ENCODE data around the gene MS4A14.
A peak's percentile ranks its signal among the peaks of the same experiment; 100 is the strongest.
"Not testable (repeated sequence)": the region's sequence is repeated elsewhere in the genome, so short reads cannot be mapped to it uniquely, and the experiment has no call there.

The MS4A14 gene, protein sequence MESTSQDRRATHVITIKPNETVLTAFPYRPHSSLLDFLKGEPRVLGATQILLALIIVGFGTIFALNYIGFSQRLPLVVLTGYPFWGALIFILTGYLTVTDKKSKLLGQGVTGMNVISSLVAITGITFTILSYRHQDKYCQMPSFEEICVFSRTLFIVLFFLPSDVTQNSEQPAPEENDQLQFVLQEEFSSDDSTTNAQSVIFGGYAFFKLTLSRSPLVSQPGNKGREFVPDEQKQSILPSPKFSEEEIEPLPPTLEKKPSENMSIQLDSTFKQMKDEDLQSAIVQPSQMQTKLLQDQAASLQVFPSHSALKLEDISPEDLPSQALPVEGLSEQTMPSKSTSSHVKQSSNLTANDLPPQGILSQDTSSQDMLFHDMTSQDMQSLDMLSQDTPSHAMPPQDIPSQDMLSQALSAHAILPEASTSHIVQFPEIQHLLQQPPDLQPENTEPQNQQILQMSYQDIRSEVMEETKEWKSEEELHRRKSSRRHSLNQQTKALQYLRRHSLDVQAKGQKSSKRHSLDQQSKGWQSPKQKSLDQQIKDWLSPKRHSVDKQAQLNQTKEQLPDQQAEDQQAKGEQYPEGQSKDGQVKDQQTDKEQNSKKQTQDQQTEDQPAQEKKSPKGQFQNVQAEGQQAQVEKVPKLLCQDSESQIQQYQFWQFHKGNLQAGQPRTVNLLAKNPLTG

DNA sequence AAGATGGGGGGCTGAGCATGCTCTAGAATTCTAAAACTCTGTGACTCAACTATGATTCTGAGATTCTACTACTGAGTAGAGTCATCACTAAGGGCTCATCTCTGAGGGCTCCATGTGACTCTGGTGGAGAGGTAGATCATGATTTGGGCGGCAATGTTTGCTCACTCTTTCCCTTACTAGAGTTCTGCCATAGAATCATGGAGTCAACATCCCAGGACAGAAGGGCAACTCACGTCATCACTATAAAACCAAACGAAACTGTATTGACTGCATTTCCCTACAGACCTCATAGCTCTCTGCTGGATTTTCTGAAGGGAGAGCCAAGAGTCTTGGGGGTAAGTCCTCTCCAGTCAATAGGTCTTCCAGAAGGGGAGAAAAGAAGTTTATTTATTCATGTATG is at the start of gene MS4A14:
TSS of gene MS4A14 (plus strand) at position 78 of the 400 bp plus-strand sequence. CDS start at position 198, 120 bp downstream.
- no peak for DNase-seq

DNA sequence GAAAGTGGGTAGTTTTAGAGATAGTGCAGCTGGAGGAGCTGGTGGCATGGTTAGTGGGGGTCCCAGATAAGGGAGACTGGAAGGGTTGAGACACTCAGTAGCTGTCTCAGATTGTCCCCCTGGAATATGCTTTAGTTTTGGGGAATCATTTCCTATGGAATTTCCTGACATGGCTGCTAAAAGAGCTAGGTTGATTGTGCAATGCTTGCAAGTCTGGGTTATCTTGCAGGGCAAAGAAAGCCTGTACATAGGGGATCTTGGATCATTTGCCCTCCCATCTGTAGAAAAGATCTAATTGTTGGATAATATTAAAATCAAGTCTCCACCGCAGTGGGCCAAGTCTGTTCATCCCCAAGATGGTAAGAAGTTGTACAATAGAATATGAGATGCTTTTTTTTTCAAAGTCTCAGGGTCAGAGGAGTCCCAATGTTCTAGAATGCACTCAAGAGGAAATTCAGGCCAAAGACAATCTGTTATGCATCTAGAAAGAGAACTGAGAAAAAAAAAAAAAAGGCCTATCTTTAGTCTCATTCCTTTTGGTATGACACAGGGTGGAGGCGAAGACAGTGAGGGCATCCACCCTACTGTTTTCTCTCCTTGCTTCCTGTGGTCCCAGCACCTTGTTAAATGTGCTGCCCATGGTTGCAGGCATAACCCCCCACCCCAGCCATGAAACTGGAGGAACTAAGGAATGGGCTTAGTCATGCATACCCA is 49.0 kb upstream of the MS4A14 start:
- no peak for DNase-seq

DNA sequence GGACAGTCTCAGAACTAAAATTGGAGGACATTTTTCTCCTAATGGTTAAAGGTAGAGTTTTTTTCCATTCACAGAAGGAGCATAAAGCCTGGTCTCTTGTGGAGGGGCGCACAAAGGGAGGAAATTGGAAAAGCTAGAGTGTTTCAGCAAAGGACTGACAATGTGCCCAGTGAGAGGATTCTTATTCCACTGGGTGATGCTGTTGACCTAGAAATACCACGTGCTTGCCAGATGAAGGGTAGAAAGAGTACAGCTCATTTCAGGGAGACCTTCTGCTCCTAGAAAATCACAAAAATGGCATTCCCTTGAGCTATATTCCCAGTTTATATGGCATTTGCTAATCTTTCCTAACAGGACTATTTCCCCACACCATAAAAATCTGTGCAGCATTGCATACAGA is 48.1 kb upstream of the MS4A14 start:
- DNase-seq, result no peak

DNA sequence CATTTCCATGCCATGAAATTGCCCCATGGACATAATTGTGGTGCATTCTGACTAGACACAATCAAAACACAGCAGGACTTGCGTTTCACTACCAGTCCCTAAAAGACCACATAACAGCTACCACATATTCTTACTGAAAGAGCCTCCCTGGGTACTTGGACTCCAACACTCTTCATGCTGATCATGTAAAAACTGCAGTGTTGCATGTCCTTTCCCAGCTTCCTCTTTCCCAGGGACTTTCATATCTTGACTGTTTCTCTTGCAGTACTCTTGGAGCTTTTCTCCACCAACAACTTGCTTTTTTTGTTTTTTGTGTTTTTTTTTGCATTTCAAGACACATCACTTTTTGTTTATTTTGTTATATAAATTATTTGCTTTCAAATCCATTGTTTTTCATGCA is 46.3 kb upstream of the MS4A14 start:
- no peak for DNase-seq

DNA sequence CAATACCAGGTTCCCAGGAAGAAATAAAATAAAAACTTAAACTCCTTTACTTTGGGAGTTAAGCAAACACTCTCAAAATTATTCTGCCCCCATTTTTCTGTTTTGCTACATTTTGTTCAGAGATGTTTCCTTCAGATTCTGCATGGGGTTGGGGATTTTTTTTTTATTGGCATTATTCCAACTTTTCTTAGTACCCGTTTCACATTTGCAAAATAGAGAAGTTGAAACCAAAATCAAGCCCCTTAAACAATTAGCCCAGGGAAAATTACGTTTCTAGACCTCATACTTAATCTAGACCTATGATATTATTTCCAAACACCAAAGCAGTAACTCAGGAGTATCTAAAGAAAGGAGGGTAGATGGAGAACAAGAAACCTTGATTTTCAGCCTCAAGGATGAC is 38.5 kb upstream of the MS4A14 start:
- DNase-seq, result no peak

DNA sequence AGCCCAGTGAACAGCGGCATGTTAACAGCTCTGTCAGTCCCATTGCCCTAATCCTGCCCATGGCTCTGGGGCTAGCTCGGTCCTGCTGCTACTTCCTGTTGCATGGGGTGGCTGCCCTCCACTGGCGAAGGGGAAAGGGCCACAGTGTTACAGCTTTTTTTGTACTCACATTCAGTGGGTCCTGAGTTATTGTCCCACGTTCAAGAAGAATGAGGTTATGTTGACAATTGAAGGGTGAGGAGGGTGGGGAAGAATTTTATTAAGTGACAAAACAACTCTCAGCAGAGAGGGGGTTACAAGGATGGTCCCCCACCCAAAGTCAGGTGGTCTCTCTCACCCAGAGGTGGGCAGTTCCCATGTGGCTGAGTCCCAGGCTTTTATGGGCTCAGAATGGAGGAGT is 35.6 kb upstream of the MS4A14 start:
- no peak for DNase-seq

DNA sequence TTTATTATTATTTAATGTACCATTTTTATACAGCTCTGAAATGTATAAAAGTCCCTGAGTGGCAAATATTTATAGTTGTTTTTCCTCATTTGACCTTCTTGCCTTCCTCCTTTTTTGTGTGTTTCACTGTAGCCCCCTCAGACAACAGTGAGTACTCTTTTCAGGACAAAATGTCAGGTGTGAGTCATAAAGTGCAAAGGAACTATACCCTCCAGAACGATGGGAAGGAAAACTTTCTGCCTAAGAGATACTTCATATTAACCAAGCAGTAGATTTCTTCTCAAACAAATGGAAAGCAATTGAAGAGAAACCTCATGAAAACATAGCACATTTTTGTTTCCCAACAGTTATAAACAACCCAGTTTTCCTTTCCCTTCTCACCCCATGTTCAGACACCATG is 34.0 kb upstream of the MS4A14 start:
- no peak for DNase-seq

DNA sequence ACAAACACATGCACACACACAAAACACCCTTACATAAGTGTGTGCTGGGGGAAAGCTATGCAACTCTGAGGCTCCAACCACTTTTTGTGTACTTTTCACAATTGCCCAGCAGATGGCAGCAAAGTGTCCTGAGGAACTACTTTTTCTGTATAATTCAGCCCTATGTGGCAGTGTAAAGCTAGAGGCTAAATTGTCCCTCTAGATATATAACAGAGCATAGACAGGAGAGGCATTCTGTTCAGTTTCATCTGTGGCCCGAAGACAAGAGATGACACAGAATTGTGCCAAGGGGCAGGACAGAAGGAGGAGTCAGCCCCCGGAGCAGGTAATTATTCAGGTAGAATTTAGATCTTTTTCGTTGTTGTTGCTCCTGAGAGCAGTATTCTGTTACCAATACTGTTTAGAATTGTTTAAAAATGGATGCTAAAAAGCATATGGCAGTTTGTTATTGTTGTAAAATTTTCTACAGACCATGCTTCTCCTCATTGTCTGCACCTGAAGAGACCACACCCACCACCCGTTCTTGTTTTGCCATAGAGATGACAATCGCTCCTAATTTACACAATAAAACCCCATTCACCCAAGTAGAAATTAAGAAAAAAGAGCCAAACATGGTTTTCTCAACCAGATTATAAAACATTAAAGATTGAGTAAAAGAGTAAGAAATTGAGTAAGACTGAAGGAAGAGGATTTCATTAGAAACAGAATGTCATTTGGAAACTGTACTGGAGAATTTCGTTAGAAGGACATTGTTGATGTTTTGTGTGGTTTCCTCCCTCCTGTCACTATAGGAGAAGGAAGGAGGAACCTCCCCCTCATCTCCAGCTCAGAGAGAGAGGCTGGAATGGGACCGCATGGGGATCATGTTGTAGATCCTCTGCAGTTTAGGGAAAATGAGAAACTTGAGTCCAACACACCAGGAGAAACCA is 32.5 kb upstream of the MS4A14 start:
- peak; percentile 48 for DNase-seq

DNA sequence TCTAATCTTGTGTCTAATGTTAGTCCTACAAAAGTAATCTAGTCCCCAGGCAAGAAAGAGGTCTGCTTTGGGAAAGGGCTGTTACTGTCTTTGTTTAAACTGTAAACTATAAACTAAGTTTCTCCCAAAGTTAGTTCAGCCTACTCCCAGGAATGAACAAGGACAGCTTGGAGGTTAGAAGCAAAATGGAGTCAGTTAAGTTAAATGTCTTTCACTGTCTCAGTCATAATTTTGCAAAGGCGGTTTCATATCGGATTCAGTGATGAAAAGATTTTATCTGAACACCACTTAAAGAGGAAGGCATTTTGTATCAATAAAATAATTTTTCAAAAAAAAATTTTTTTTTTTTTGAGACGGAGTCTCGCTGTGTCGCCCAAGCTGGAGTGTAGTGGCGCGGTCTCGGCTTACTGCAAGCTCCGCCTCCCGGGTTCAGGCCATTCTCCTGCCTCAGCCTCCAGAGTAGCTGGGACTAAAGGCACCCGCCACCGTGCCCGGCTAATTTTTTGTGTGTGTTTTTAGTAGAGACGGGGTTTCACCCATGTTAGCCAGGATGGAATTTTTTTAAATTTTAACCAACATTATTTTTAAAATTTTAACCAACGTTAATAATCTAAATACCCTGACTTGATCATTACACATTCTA is 29.9 kb upstream of the MS4A14 start:
- not testable (repeated sequence) for DNase-seq

DNA sequence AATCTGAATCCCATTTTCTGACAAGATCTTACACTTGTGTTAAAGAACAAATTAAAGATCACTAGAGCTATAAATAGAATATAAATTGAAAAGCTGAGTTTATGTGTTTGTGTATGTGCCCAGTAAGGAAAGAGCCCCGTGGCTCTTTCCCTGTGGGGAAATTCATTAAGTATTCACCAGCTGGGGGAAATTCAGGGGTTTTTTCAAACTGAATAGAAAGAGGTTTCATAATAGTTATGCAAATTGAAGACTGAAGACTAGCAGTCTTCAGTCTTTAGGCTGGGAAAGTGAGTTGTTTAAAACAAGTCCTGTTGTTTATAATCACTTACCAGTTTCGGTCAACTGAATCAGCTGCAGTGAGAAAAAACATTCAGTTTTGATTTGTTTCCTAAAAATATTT is 29.2 kb upstream of the MS4A14 start:
- DNase-seq, result no peak

DNA sequence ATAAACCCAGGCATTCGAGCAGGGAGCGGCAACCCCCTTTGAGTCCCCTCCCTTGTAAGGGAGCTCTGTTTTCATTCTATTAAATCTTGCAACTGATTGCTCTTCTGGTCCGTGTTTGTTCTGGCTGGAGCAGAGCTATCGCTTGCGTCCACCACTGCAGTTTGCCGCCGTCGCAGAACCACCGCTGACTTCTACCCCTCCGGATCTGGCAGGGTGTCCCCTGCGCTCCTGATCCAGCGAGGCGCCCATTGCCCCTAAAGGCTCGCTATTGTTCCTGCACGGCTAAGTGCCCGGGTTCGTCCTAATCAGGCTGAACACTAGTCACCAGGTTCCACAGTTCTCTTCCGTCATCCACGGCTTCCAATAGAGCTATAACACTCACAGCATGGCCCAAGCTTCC is 28.4 kb upstream of the MS4A14 start:
- no peak for DNase-seq

DNA sequence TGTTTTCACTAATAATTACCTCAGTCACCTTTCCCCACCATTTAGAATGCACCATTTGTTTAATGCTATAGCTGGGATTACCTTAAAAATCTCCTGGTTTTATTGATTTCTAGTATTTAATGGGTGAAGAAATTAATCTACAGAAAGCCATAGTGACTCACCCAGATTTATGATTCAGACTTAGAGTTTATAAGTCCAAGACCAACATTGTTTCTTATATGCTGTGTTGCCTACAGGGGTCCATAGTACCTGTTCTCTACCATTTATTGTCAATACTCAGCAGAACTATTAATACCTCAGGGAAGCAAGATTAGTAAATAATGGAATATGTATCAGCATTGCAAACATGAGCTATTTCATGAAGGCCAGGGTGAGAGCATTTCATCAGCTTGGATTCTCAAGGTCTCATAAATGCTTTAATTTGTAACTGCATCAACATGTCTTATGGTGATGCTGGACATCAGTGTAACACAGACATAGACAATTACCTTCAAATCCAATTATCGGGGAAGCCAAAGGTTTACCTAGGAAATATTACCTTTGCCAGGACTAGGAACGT is 25.9 kb upstream of the MS4A14 start:
- DNase-seq, result no peak

DNA sequence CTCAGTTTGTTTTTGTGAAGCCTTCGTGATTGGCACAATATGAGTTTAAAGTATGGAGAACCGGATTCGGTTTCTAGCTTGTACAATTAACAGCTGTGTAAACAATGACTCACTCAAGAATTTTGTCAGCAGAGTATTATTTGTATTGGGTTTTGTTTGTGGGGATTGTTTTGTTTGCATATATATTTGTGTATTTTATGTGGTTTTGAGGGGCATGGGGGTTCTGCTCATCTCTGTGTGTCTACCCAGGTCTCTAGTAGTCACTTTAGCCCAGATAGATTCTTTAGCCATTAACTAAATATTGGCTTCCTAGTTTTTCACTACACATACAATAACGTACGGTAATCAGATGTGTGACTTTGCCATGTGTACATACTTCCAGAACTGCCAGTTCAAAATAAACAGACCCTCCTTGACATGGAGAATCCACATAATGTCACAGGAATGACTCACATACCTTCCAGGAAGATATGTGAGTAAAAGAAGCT is 25.4 kb upstream of the MS4A14 start:
- no peak for DNase-seq

DNA sequence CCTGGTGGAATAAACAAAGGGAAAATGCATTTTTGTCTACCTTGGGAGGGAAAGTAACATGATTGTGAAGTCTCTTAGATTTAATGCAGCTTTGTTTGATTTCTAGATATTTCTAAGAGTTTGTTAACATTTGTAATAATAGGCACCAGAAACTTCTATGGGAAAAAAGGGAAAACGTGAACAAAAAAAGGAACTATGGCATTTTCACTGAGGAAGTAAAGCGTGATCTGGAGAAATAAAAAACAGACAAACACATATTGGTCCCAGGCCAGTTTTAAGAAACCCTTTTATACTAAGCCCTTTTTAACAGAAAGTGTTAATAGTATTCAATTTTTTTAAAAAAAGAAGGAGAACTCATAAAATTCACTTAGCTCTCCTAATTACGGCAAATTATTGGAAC is 24.9 kb upstream of the MS4A14 start:
- DNase-seq, result no peak

DNA sequence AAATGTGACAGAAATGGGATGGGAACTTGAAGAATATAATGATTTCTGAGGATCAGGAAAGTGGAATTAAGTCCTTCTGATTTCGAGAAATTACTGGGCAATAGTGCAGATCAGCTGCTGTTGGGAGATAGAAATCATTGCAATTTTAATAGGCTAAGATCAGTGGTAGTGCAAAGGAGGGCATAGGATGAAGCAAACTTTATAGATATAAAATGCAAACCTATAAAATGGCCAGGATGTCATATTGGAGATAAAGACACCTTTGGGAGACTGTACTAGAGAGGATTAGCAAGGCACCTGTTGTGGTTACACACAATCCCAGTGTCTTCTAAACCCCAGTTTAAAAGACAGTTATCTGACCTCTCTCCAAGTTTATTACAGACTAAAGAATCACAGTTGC is 24.4 kb upstream of the MS4A14 start:
- DNase-seq, result no peak

DNA sequence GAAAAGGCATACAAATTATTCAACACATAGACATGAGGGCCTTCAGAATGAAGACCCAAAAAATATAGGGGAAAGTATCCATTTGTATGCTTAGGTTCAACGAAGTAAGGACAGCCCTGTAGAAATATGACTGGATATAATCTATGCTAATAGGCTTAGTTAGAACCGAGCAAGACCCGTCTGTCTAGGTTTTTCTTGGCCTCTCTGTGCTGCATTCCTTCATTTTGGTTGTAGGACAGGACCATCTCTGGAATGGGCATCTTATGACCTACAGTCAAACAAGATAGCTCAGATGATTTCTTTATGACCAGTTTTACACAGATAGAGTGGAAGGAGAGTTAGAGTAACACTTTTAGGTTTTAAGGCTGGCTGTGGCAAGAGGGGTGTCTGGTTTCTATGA is 23.5 kb upstream of the MS4A14 start:
- DNase-seq, result no peak

DNA sequence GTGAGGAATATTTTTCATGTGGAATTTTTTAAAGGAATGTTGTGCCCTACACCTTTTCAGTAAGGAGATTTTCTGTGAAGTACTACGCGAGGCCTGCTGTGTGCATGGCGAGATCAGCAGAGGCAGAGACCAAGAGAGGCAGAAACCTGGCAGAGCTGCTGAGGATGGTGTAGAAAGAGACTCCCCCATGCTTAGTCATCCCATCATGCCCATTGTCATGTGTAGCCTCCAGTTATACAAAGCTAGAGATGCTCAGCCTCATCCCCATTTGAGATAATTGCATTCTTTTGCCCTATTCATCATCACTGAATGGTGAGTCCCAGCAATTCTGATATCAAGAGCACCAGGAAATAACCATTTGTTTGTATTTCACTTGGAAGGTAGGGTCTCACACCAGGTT is 20.9 kb upstream of the MS4A14 start:
- DNase-seq, result no peak

DNA sequence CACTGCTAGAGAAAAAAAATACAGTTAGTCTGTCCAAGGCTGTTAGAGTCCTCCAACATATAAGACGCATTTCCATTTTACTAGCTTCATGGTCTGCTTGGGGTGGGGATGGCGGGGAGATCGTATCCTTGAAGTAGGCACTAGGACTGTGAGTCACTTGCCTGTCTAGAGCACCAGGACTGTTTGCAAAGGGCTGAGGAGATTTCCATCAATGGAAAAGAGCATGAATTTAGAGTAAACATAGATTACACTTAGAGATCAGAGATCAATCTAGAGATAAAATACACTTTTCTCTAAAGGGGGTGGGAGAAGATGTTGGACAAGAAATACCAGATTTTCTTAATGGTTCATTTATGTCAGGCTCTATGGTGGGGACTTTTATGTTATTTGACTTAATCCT is 19.7 kb upstream of the MS4A14 start:
- DNase-seq, result no peak

DNA sequence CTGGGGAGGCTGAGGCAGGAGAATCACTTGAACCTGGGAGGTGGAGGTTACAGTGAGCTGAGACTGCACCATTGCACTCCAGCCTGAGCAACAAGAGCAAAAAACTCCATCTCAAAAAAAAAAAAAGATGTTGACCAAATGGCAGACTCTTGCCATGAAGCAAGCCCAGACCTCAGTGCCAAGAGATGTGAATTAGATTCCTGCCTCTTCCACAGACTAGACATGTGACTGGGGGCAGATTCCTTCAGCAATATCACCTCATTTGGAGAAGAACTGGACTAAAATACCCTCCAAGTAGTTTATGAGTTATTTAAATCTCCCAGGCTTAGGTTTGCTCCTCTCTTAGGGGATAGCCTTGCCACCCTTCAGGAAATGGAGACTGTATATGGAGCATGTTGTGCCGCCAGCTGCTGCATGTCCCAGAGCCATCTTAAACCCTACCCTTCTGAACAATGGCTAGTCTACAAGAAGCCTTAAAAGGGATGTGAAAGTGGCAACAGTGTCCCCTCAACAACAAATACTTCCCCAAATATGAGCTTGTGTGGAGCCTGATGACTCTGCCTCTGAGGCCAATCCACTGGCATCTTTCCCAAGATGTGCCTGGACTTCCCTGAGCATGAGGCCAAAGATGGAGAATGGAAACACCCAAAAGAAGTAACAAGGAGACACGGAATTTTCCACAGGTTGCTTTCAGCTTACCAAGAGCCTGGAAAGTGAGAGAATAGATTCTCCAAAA is 18.7 kb upstream of the MS4A14 start:
- DNase-seq, result no peak

DNA sequence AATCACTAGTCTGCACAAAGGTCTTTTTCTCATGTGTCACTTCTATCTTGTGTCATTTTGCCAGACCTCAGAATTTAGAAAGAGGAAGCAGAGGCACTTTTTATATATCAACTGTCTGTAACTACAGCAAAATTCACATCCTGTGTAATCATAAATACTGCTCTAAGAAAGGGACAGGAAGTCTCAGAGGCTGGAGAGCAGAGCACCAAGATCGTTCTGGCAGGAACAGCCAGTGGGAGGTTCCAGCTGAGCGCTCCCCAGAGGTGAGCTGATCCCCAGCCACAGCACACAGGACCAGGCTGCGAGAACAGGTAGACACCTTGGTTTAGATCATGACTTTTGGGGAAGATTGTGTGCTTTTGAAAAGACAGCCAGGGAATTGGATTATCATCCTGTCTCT is 17.9 kb upstream of the MS4A14 start, which contains the start of gene MS4A7:
TSS of gene MS4A7 (plus strand) at position 179 of the 400 bp plus-strand sequence. CDS start 4,610 bp downstream, outside the sequence.
- no peak for DNase-seq

Measured in activated CD4-positive, CD25-positive, alpha-beta regulatory T cell treated with anti-CD3 and anti-CD28 coated beads, Interleukin-2, amount 50 U/mL, for 72 hours (primary cell).